DOHH2 (cell line): ENCODE data around the gene ATIC.

ENCODE experiments used
- H3F3A ChIP-seq: fragments of 200-600 bp; sonication (generic), shearing (Covaris generic); 2 replicates; pipeline ENCODE4 v1.6.0; 2016; ENCODE audit warnings: antibody characterized with exemption, mild to moderate bottlenecking; ENCODE audit not compliant: control insufficient read depth, insufficient read depth
- H3K27ac ChIP-seq: fragments of 200-600 bp; sonication (generic); 2 replicates; pipeline ENCODE4 v1.5.1; 2014; ENCODE audit warnings: low read depth, mild to moderate bottlenecking, low read length, moderate library complexity
- H3K27me3 ChIP-seq: fragments of 200-600 bp; sonication (generic); 2 replicates; pipeline ENCODE4 v1.6.1; 2014; ENCODE audit warnings: mild to moderate bottlenecking, low read length, mixed read lengths; ENCODE audit not compliant: control insufficient read depth
- H3K36me3 ChIP-seq: fragments of 200-600 bp; sonication (generic); 2 replicates; pipeline ENCODE4 v1.6.1; 2014; ENCODE audit warnings: mild to moderate bottlenecking, low read length, moderate library complexity, mixed read lengths; ENCODE audit not compliant: control insufficient read depth
- H3K4me1 ChIP-seq: fragments of 200-600 bp; sonication (generic); 2 replicates; pipeline ENCODE4 v1.6.1; 2014; ENCODE audit warnings: mild to moderate bottlenecking, low read length, mixed read lengths; ENCODE audit not compliant: control insufficient read depth
- H3K4me2 ChIP-seq: fragments of 200-600 bp; sonication (generic); 2 replicates; pipeline ENCODE4 v1.6.0; 2014; ENCODE audit warnings: mild to moderate bottlenecking, low read length, moderate library complexity
- H3K4me3 ChIP-seq: fragments of 200-600 bp; sonication (generic); 2 replicates; pipeline ENCODE4 v1.5.1; 2014; ENCODE audit warnings: mild to moderate bottlenecking, low read length, mixed read lengths
- H3K79me2 ChIP-seq: fragments of 200-600 bp; sonication (generic); 2 replicates; pipeline ENCODE4 v1.6.1; 2014; ENCODE audit warnings: mild to moderate bottlenecking, low read length, mixed read lengths; ENCODE audit not compliant: control insufficient read depth
- H3K9me2 ChIP-seq: fragments of 200-600 bp; sonication (generic); replicated peaks from 2 replicates; pipeline ENCODE4 v1.6.1; 2014; ENCODE audit warnings: mild to moderate bottlenecking, low read length, mixed read lengths; ENCODE audit not compliant: control insufficient read depth
- H3K9me3 ChIP-seq: fragments of 200-600 bp; sonication (generic); 2 replicates; pipeline ENCODE4 v1.6.1; 2014; ENCODE audit warnings: antibody characterized with exemption, low read length, mixed read lengths; ENCODE audit not compliant: control insufficient read depth, insufficient read depth
- H4K20me1 ChIP-seq: fragments of 200-600 bp; sonication (generic); 2 replicates; pipeline ENCODE4 v1.6.0; 2014; ENCODE audit warnings: low read depth, mild to moderate bottlenecking, antibody characterized with exemption, low read length, moderate library complexity; ENCODE audit not compliant: control insufficient read depth, insufficient read depth
- CTCF ChIP-seq: fragments of 200-600 bp; sonication (generic); IDR thresholded peaks from one replicate; pipeline ENCODE4 v1.5.1; 2014; ENCODE audit warnings: antibody characterized with exemption, mild to moderate bottlenecking, low read depth, low read length; ENCODE audit not compliant: poor library complexity, severe bottlenecking
- EZH2phosphoT487 ChIP-seq: fragments of 200-600 bp; sonication (generic); IDR thresholded peaks from 2 replicates; pipeline ENCODE4 v1.6.1; 2017; ENCODE audit warnings: borderline replicate concordance, mild to moderate bottlenecking, antibody characterized with exemption, low read length, moderate library complexity, mixed read lengths

The ATIC gene

GRCh38 chr2:215376103-215376780 is 64.4 kb downstream of the ATIC start:
- Histone ChIP-seq H3K27me3 (no peaks in the 10 kb centered on the region), H4K20me1 (no peaks in the 10 kb centered on the region), H3K9me2 (no peaks in the 10 kb centered on the region), H3K36me3 (no peaks in the 10 kb centered on the region), H3K9me3 (no peaks in the 10 kb centered on the region), H3K79me2 (no peaks in the 10 kb centered on the region), H3K4me1 (no peaks in the 10 kb centered on the region), H3F3A (no peaks in the 10 kb centered on the region), H3K4me3 (no peak overlapping the region), H3K27ac (no peak overlapping the region), H3K4me2 (no peak overlapping the region)
- TF ChIP-seq EZH2phosphoT487, result no peak
- TF ChIP-seq CTCF, result no peak

GRCh38 chr2:215377283-215377682 is 65.4 kb downstream of the ATIC start:
- H3K27me3 ChIP-seq, result no peaks in the 10 kb centered on the region
- no peaks in the 10 kb centered on the region for H3K4me1 ChIP-seq
- no peaks in the 10 kb centered on the region for H3K9me3 ChIP-seq
- H3K4me2 ChIP-seq, result no peak overlapping the region
- H3K4me3 ChIP-seq, result no peak overlapping the region
- no peaks in the 10 kb centered on the region for H3F3A ChIP-seq
- H4K20me1 ChIP-seq, result no peaks in the 10 kb centered on the region
- TF ChIP-seq CTCF, result no peak
- no peak for TF ChIP-seq EZH2phosphoT487
- H3K79me2 ChIP-seq, result no peaks in the 10 kb centered on the region
- H3K9me2 ChIP-seq, result no peaks in the 10 kb centered on the region
- no peak overlapping the region for H3K27ac ChIP-seq
- H3K36me3 ChIP-seq, result no peaks in the 10 kb centered on the region

- H3K9me3 ChIP-seq, result no peaks in the 10 kb centered on the region
- H3K9me2 ChIP-seq, result no peaks in the 10 kb centered on the region
- no peak overlapping the region for H3K4me2 ChIP-seq
- H3K4me3 ChIP-seq, result no peak overlapping the region
- H3K27ac ChIP-seq, result no peak overlapping the region
- no peaks in the 10 kb centered on the region for H3K79me2 ChIP-seq
- H4K20me1 ChIP-seq, result no peaks in the 10 kb centered on the region
- TF ChIP-seq EZH2phosphoT487, result no peak
- TF ChIP-seq CTCF, result no peak
- no peaks in the 10 kb centered on the region for H3K4me1 ChIP-seq
- no peaks in the 10 kb centered on the region for H3F3A ChIP-seq
- no peaks in the 10 kb centered on the region for H3K27me3 ChIP-seq
- no peaks in the 10 kb centered on the region for H3K36me3 ChIP-seq
Observed at GRCh38 chr2:215378045-215378444, 66.2 kb downstream of the ATIC start.
